Measurements from ENCODE around the gene CREB3L2.
"Not testable (repeated sequence)": the region's sequence is repeated elsewhere in the genome, so short reads cannot be mapped to it uniquely, and the experiment has no call there.

CREB3L2 gene

GRCh38 chr7:137986252-137987017 is 15.5 kb downstream of the CREB3L2 start:
- no peak for DNase-seq

GRCh38 chr7:137985897-137986251 is 16.0 kb downstream of the CREB3L2 start:
- DNase-seq: no peak

GRCh38 chr7:137985253-137985896 is 16.5 kb downstream of the CREB3L2 start:
- DNase-seq: no peak

- DNase-seq: no peak
Observed at GRCh38 chr7:137984181-137985041, 17.5 kb downstream of the CREB3L2 start.

GRCh38 chr7:137983323-137984008 is 18.4 kb downstream of the CREB3L2 start:
- DNase-seq: no peak

GRCh38 chr7:137982394-137982793 is 19.5 kb downstream of the CREB3L2 start:
- DNase-seq: not testable (repeated sequence)

GRCh38 chr7:137981668-137982067 is 20.2 kb downstream of the CREB3L2 start:
- DNase-seq: no peak

- DNase-seq: no peak
Observed at GRCh38 chr7:137981175-137981574, 20.7 kb downstream of the CREB3L2 start.

GRCh38 chr7:137980308-137980707 is 21.6 kb downstream of the CREB3L2 start:
- no peak for DNase-seq

GRCh38 chr7:137978464-137979237 is 23.2 kb downstream of the CREB3L2 start:
- DNase-seq: no peak

GRCh38 chr7:137977173-137977572 is 24.7 kb downstream of the CREB3L2 start:
- no peak for DNase-seq

- no peak for DNase-seq
Observed at GRCh38 chr7:137976696-137977095, 25.2 kb downstream of the CREB3L2 start.

GRCh38 chr7:137976232-137976631 is 25.7 kb downstream of the CREB3L2 start:
- no peak for DNase-seq

GRCh38 chr7:137975768-137976167 is 26.1 kb downstream of the CREB3L2 start:
- no peak for DNase-seq

GRCh38 chr7:137975221-137975620 is 26.7 kb downstream of the CREB3L2 start:
- DNase-seq: no peak

- DNase-seq: no peak
Observed at GRCh38 chr7:137974766-137975165, 27.1 kb downstream of the CREB3L2 start.

GRCh38 chr7:137970253-137970975 is 31.5 kb downstream of the CREB3L2 start:
- no peak for DNase-seq

- DNase-seq: no peak
Observed at GRCh38 chr7:137969828-137970227, 32.1 kb downstream of the CREB3L2 start.

GRCh38 chr7:137968890-137969289 is 33.0 kb downstream of the CREB3L2 start:
- DNase-seq: no peak

- not testable (repeated sequence) for DNase-seq
Observed at GRCh38 chr7:137968339-137968738, 33.5 kb downstream of the CREB3L2 start.
